Measurements from ENCODE around the gene NACC1. TPM values are rescaled to one million over a fixed set of nuclear protein-coding genes. Genes with fewer than 3 reads are reported as not detected.
"Not testable (repeated sequence)": the region's sequence is repeated elsewhere in the genome, so short reads cannot be mapped to it uniquely, and the experiment has no call there.

The NACC1 gene
- total RNA-seq, 3 donors from 2014 or later (not counting 1 experiment from before 2014, with no cell fraction given): 41.2 to 48.7 (median 43.4) TPM

- intact Hi-C loops (cut with micrococcal nuclease): loop anchor here (1.0 kb wide), 1 partner anchor 15 kb away; no protein-coding TSS in a partner anchor
- peak; percentile 66 to 67 for DNase-seq
- Mint-ChIP-seq H3K27me3 (ENCODE audit: low read depth in 2 of 2) (no peaks in the 10 kb centered on the region), H3K4me3 (peak overlapping the region; percentile 74), H3K9me3 (no peaks in the 10 kb centered on the region), H3K36me3 (no peaks in the 10 kb centered on the region), H3K27ac (peak overlapping the region; percentile 82 to 90), H3K4me1 (peaks cover 15 to 32% of the 10 kb centered on the region in 2 donors)
- H3K27me3 ChIP-seq (ENCODE audit: control insufficient read depth, insufficient read depth, low read length): no peaks in the 10 kb centered on the region
- peaks cover 53% of the 10 kb centered on the region for H3K4me1 ChIP-seq (ENCODE audit: control insufficient read depth, insufficient read depth, low read length)
- H3K27ac ChIP-seq (ENCODE audit: low read length): peak overlapping the region; percentile 69
- no peak for TF ChIP-seq CTCF (IDR thresholded peaks at IDR 0.05)
- 2% methylated on average over 9 of the region's 16 CpGs for WGBS (ENCODE audit: insufficient coverage)
- no peaks in the 10 kb centered on the region for H3K36me3 ChIP-seq (ENCODE audit: control insufficient read depth, insufficient read depth, low read length)
- ATAC-seq: peak; percentile 83 to 92 (median 86)
- no peaks in the 10 kb centered on the region for H3K9me3 ChIP-seq (ENCODE audit: control insufficient read depth, insufficient read depth, low read length)
- no peak overlapping the region for H3K4me3 ChIP-seq (ENCODE audit: low read length)
These were observed 63.8 kb downstream of the NACC1 start for GRCh38 chr19:13181747-13182388.

DNA sequence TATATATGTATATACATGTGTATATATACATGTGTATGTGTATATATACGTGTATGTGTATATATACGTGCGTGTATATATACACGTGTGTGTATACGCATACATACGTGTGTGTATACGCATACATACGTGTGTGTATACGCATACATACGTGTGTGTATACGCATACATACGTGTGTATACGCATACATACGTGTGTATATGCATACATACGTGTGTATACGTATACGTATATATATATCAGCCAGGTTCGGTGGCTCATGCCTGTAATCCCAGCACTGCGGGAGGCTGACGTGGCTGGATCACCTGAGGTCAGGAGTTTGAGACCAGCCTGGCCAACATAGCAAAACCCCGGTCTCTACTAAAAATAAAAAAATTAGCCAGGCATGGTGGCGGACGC, 66.9 kb downstream of the NACC1 start:
- H3K36me3 Mint-ChIP-seq; H3K27me3 Mint-ChIP-seq (ENCODE audit: low read depth in 2 of 2); H3K27ac Mint-ChIP-seq; H3K9me3 ChIP-seq (ENCODE audit: control insufficient read depth, insufficient read depth, low read length); H3K27me3 ChIP-seq (ENCODE audit: control insufficient read depth, insufficient read depth, low read length); H3K27ac ChIP-seq (ENCODE audit: low read length); DNase-seq; H3K4me3 Mint-ChIP-seq; H3K36me3 ChIP-seq (ENCODE audit: control insufficient read depth, insufficient read depth, low read length); intact Hi-C loops (cut with micrococcal nuclease); H3K4me3 ChIP-seq (ENCODE audit: low read length); H3K9me3 Mint-ChIP-seq; ATAC-seq: not testable (repeated sequence)
- H3K4me1 Mint-ChIP-seq: peaks cover 21 to 39% of the 10 kb centered on the region in 2 donors
- 95% methylated on average over 23 of the region's 23 CpGs for WGBS (ENCODE audit: insufficient coverage)
- peaks cover 63% of the 10 kb centered on the region for H3K4me1 ChIP-seq (ENCODE audit: control insufficient read depth, insufficient read depth, low read length)

GRCh38 chr19:13185763-13186657, 67.9 kb downstream of the NACC1 start:
- H3K27me3 ChIP-seq (ENCODE audit: control insufficient read depth, insufficient read depth, low read length); ATAC-seq; DNase-seq; H3K27ac Mint-ChIP-seq; H3K36me3 Mint-ChIP-seq; H3K27ac ChIP-seq (ENCODE audit: low read length); H3K9me3 Mint-ChIP-seq; H3K4me3 ChIP-seq (ENCODE audit: low read length); intact Hi-C loops (cut with micrococcal nuclease); H3K27me3 Mint-ChIP-seq (ENCODE audit: low read depth in 2 of 2); H3K36me3 ChIP-seq (ENCODE audit: control insufficient read depth, insufficient read depth, low read length); H3K4me3 Mint-ChIP-seq; H3K9me3 ChIP-seq (ENCODE audit: control insufficient read depth, insufficient read depth, low read length): not testable (repeated sequence)
- H3K4me1 ChIP-seq (ENCODE audit: control insufficient read depth, insufficient read depth, low read length): peaks cover 56% of the 10 kb centered on the region
- H3K4me1 Mint-ChIP-seq: peaks cover 21 to 29% of the 10 kb centered on the region in 2 donors
- WGBS (ENCODE audit: insufficient coverage): 89% methylated on average over 22 of the region's 22 CpGs

DNA sequence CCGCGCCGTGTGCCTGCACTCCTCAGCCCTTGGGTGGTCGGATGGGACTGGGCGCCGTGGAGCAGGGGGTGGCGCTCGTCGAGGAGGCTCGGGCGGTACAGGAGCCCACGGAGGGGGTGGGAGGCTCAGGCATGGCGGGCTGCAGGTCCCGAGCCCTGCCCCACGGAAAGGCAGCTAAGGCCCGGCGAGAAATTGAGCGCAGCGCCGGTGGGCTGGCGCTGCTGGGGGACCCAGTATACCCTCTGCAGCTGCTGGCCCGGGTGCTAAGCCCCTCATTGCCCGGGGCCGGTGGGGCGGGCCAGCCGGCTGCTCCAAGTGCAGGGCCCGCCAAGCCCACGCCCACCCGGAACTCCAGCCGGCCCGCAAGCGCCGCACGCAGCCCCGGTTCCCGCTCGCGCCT, 68.6 kb downstream of the NACC1 start:
- H3K36me3 ChIP-seq (ENCODE audit: control insufficient read depth, insufficient read depth, low read length); H3K27ac Mint-ChIP-seq; H3K4me3 Mint-ChIP-seq; ATAC-seq; H3K27me3 ChIP-seq (ENCODE audit: control insufficient read depth, insufficient read depth, low read length); H3K27ac ChIP-seq (ENCODE audit: low read length); H3K9me3 Mint-ChIP-seq; H3K27me3 Mint-ChIP-seq (ENCODE audit: low read depth in 2 of 2); DNase-seq; H3K4me3 ChIP-seq (ENCODE audit: low read length); intact Hi-C loops (cut with micrococcal nuclease); H3K9me3 ChIP-seq (ENCODE audit: control insufficient read depth, insufficient read depth, low read length); H3K36me3 Mint-ChIP-seq: not testable (repeated sequence)
- 95% methylated on average over 38 of the region's 38 CpGs for WGBS (ENCODE audit: insufficient coverage)
- peaks cover 21 to 26% of the 10 kb centered on the region in 2 donors for H3K4me1 Mint-ChIP-seq
- peaks cover 56% of the 10 kb centered on the region for H3K4me1 ChIP-seq (ENCODE audit: control insufficient read depth, insufficient read depth, low read length)
